NCI-H1930 (cell line): ENCODE data around the gene UBN1.

Source experiments
- DNase-seq, 2 experiments: peaks; one replicate each; lab custom pipeline; 2025; lab: John Stamatoyannopoulos, UW

UBN1 gene

GRCh38 chr16:4814542-4815173 is 32.6 kb upstream of the UBN1 start:
- no peak for DNase-seq

GRCh38 chr16:4820652-4821051 is 26.6 kb upstream of the UBN1 start:
- DNase-seq: no peak

- DNase-seq: no peak
Measured at GRCh38 chr16:4825196-4825595, 22.1 kb upstream of the UBN1 start.

GRCh38 chr16:4826526-4826925 is 20.8 kb upstream of the UBN1 start:
- no peak for DNase-seq

GRCh38 chr16:4826980-4827379 is 20.3 kb upstream of the UBN1 start:
- DNase-seq: no peak

GRCh38 chr16:4828567-4829321 is 18.5 kb upstream of the UBN1 start:
- no peak for DNase-seq

GRCh38 chr16:4830408-4830807 is 16.9 kb upstream of the UBN1 start:
- no peak for DNase-seq

- DNase-seq: no peak
Measured at GRCh38 chr16:4831616-4832015, 15.7 kb upstream of the UBN1 start.

- no peak for DNase-seq
Measured at GRCh38 chr16:4832698-4833343, 14.5 kb upstream of the UBN1 start.

GRCh38 chr16:4833584-4833983 is 13.7 kb upstream of the UBN1 start:
- DNase-seq: no peak

- DNase-seq: no peak
Measured at GRCh38 chr16:4836727-4837126, 10.6 kb upstream of the UBN1 start.

GRCh38 chr16:4837733-4838501 is 9.4 kb upstream of the UBN1 start:
- DNase-seq: no peak

GRCh38 chr16:4839942-4840341 is 7.3 kb upstream of the UBN1 start:
- DNase-seq: no peak

- no peak for DNase-seq
Measured at GRCh38 chr16:4840984-4841383, 6.3 kb upstream of the UBN1 start.

GRCh38 chr16:4846503-4846900 is 779 bp upstream of the UBN1 start:
- no peak for DNase-seq

- DNase-seq: no peak
Measured at GRCh38 chr16:4847774-4848587, 700 bp downstream of the UBN1 start.

GRCh38 chr16:4850211-4850610 is 2.9 kb downstream of the UBN1 start:
- DNase-seq: no peak

- DNase-seq: no peak
Measured at GRCh38 chr16:4852221-4852872, 5.1 kb downstream of the UBN1 start.

- no peak for DNase-seq
Measured at GRCh38 chr16:4855371-4855770, 8.1 kb downstream of the UBN1 start.

GRCh38 chr16:4855804-4856203 is 8.5 kb downstream of the UBN1 start:
- DNase-seq: no peak
